HG03432 (cell line): ENCODE measurements around the gene AFF1.
"Not testable (repeated sequence)": the region's sequence is repeated elsewhere in the genome, so short reads cannot be mapped to it uniquely, and the experiment has no call there.

ENCODE experiments used
- ATAC-seq: cut with Tn5 transposase; IDR thresholded peaks from one replicate; pipeline ENCODE4 v1.9.1; 2021; ENCODE audit warnings: mild to moderate bottlenecking, moderate library complexity; ENCODE audit not compliant: unreplicated experiment

The AFF1 gene

GRCh38 chr4:86977621-86978184, 42.9 kb downstream of the AFF1 start:
- ATAC-seq = peak; percentile 97

GRCh38 chr4:86978709-86979108, 43.9 kb downstream of the AFF1 start:
- ATAC-seq = no peak

- ATAC-seq = no peak
Observed at GRCh38 chr4:86980230-86980629, 45.4 kb downstream of the AFF1 start.

GRCh38 chr4:86981789-86982188, 47.0 kb downstream of the AFF1 start:
- ATAC-seq = no peak

- not testable (repeated sequence) for ATAC-seq
Observed at GRCh38 chr4:86985852-86986251, 51.0 kb downstream of the AFF1 start.

- ATAC-seq = not testable (repeated sequence)
Observed at GRCh38 chr4:86989658-86990057, 54.8 kb downstream of the AFF1 start.

GRCh38 chr4:86990510-86990909, 55.7 kb downstream of the AFF1 start:
- no peak for ATAC-seq

GRCh38 chr4:86991994-86992393, 57.2 kb downstream of the AFF1 start:
- no peak for ATAC-seq

GRCh38 chr4:86993909-86994681, 59.3 kb downstream of the AFF1 start:
- no peak for ATAC-seq

GRCh38 chr4:86994686-86995085, 59.9 kb downstream of the AFF1 start:
- no peak for ATAC-seq

- not testable (repeated sequence) for ATAC-seq
Observed at GRCh38 chr4:86996510-86996909, 61.7 kb downstream of the AFF1 start.

GRCh38 chr4:86999136-86999643, 64.4 kb downstream of the AFF1 start:
- no peak for ATAC-seq

- ATAC-seq = no peak
Observed at GRCh38 chr4:87002682-87003043, 67.9 kb downstream of the AFF1 start.

- no peak for ATAC-seq
Observed at GRCh38 chr4:87003266-87003665, 68.5 kb downstream of the AFF1 start.

- no peak for ATAC-seq
Observed at GRCh38 chr4:87005369-87005689, 70.5 kb downstream of the AFF1 start.

GRCh38 chr4:87005690-87006425, 71.0 kb downstream of the AFF1 start:
- peak; percentile 1 for ATAC-seq

GRCh38 chr4:87006426-87006675, 71.5 kb downstream of the AFF1 start:
- peak; percentile 63 for ATAC-seq

- ATAC-seq = peak; percentile 83
Observed at GRCh38 chr4:87006676-87007527, 72.1 kb downstream of the AFF1 start.

- no peak for ATAC-seq
Observed at GRCh38 chr4:87007528-87008446, 73.0 kb downstream of the AFF1 start.

GRCh38 chr4:87009095-87009648, 74.4 kb downstream of the AFF1 start:
- ATAC-seq = no peak
